ENCODE data around the gene SLC6A6. TPM values are rescaled to one million over a fixed set of nuclear protein-coding genes. Genes with fewer than 3 reads are reported as not detected.
A peak's percentile ranks its signal among the peaks of the same experiment; 100 is the strongest.

The SLC6A6 gene
- total and polyA plus RNA-seq, 2 donors (not counting 1 experiment from before 2014, with no cell fraction given), result 8.9 to 24.0 TPM

DNA sequence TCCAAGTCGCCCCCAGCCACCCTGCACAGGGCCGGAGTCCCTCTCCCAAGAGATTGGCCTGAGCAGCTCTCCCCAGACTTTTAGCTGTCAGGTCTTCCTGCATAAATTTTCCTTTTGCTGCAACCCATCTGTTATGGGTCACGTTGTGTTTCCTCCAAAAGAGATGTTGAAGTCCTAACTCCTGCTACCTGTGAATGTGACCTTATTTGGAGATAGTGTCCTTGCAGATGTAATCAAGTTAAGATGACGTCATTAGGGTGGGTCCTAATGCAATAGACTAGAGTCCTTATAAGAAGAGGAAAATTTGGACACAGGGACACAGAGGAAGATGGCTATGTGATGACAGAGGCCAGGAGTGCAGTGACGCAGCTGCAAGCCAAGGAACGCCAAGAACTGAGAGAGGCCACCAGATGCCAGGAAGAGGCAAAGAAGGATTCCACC is 13.2 kb upstream of the SLC6A6 start:
- DNase-seq (ENCODE audit: low read depth in 2 of 2), result peak in 1 of 2 donors; percentile 17
- Histone ChIP-seq H3K9ac (ENCODE audit: insufficient read depth, low read length) (no peak overlapping the region), H3K4me2 (ENCODE audit: extremely low read depth, insufficient read depth, low read length) (no peak overlapping the region), H2AFZ (ENCODE audit: low read length) (no peak overlapping the region), H3K36me3 (ENCODE audit: control insufficient read depth, insufficient read depth, low read length) (no peaks in the 10 kb centered on the region), H3K27ac (ENCODE audit: insufficient read depth, low read length) (no peak overlapping the region), H3K9me3 (ENCODE audit: control insufficient read depth, insufficient read depth, low read depth, low read length) (no peaks in the 10 kb centered on the region), H3K4me1 (ENCODE audit: control insufficient read depth, extremely low read depth, insufficient read depth, low read length) (peaks cover 3% of the 10 kb centered on the region), H3K27me3 (ENCODE audit: control insufficient read depth, insufficient read depth, low read length) (peaks cover 11% of the 10 kb centered on the region), H4K20me1 (ENCODE audit: control insufficient read depth, extremely low read depth, insufficient read depth, low read length) (no peaks in the 10 kb centered on the region), H3K79me2 (ENCODE audit: control insufficient read depth, insufficient read depth, low read length) (no peaks in the 10 kb centered on the region), H3K4me3 (replicated peaks in 1 of 4; ENCODE audit: control extremely low read depth in 1 of 4, insufficient read depth in 1 of 4, low read depth in 3 of 4, low read length in 4 of 4) (no peak overlapping the region)
- TF ChIP-seq CTCF (conservative IDR thresholded peaks at IDR 0.05 in 1 of 2, IDR thresholded peaks at IDR 0.05 in 1 of 2; ENCODE audit: low read depth in 1 of 2, low read length in 2 of 2), result no peak
- TF ChIP-seq EZH2 (IDR thresholded peaks at IDR 0.05; ENCODE audit: low read length, missing control alignments), result no peak

DNA sequence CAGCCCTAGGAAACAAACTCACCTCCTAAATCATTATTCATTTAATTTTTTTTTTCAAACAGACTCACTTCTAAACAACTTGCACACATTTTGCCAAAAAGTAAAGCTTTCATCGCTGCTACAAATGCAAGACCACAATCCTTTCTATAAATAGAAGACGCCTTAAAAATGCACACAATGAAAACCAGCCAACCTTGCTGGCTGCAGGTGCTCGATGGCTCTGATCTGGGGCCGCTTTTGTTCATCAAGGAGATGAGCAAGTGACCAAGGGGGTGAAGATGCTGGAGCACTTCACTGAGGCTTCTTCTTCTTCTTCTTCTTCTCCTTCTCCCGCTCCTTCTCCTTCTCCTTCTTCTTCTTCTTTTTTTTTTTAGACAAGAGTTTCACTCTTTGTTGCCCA is 12.7 kb upstream of the SLC6A6 start:
- H3K9ac ChIP-seq (ENCODE audit: insufficient read depth, low read length), result no peak overlapping the region
- no peak overlapping the region for H3K27ac ChIP-seq (ENCODE audit: insufficient read depth, low read length)
- H3K4me2 ChIP-seq (ENCODE audit: extremely low read depth, insufficient read depth, low read length), result no peak overlapping the region
- TF ChIP-seq CTCF (conservative IDR thresholded peaks at IDR 0.05 in 1 of 2, IDR thresholded peaks at IDR 0.05 in 1 of 2; ENCODE audit: low read depth in 1 of 2, low read length in 2 of 2) (no peak), EZH2 (IDR thresholded peaks at IDR 0.05; ENCODE audit: low read length, missing control alignments) (no peak)
- peaks cover 11% of the 10 kb centered on the region for H3K27me3 ChIP-seq (ENCODE audit: control insufficient read depth, insufficient read depth, low read length)
- H2AFZ ChIP-seq (ENCODE audit: low read length), result no peak overlapping the region
- no peaks in the 10 kb centered on the region for H4K20me1 ChIP-seq (ENCODE audit: control insufficient read depth, extremely low read depth, insufficient read depth, low read length)
- no peak overlapping the region for H3K4me3 ChIP-seq (replicated peaks in 1 of 4; ENCODE audit: control extremely low read depth in 1 of 4, insufficient read depth in 1 of 4, low read depth in 3 of 4, low read length in 4 of 4)
- no peaks in the 10 kb centered on the region for H3K9me3 ChIP-seq (ENCODE audit: control insufficient read depth, insufficient read depth, low read depth, low read length)
- H3K79me2 ChIP-seq (ENCODE audit: control insufficient read depth, insufficient read depth, low read length), result no peaks in the 10 kb centered on the region
- H3K36me3 ChIP-seq (ENCODE audit: control insufficient read depth, insufficient read depth, low read length), result no peaks in the 10 kb centered on the region
- no peak for DNase-seq (ENCODE audit: low read depth in 2 of 2)
- peaks cover 3% of the 10 kb centered on the region for H3K4me1 ChIP-seq (ENCODE audit: control insufficient read depth, extremely low read depth, insufficient read depth, low read length)

DNA sequence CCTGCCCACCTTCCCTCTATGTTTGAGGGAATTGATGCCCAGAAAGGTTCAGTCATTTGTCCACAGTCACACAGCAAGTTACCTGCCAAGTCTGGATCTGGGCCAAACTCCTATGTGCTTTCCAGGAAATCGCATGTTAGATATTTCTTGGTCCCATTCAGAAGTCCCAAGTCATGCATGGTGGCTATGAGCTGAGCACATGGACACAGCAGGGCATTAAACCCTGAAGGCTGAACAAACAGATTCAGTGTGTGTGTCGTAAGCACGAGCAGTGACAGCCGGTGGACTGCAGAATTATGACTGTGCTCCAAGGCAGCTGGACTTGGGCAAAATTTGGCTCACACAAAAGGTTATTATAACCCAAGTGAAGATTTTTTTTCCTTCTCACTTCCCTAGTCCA is 11.4 kb upstream of the SLC6A6 start:
- H2AFZ ChIP-seq (ENCODE audit: low read length), result no peak overlapping the region
- no peaks in the 10 kb centered on the region for H3K36me3 ChIP-seq (ENCODE audit: control insufficient read depth, insufficient read depth, low read length)
- no peak overlapping the region for H3K27ac ChIP-seq (ENCODE audit: insufficient read depth, low read length)
- no peak overlapping the region for H3K9ac ChIP-seq (ENCODE audit: insufficient read depth, low read length)
- H3K9me3 ChIP-seq (ENCODE audit: control insufficient read depth, insufficient read depth, low read depth, low read length), result no peaks in the 10 kb centered on the region
- peak; percentile 78 to 83 for DNase-seq (ENCODE audit: low read depth in 2 of 2)
- H3K4me2 ChIP-seq (ENCODE audit: extremely low read depth, insufficient read depth, low read length), result no peak overlapping the region
- no peaks in the 10 kb centered on the region for H4K20me1 ChIP-seq (ENCODE audit: control insufficient read depth, extremely low read depth, insufficient read depth, low read length)
- H3K4me1 ChIP-seq (ENCODE audit: control insufficient read depth, extremely low read depth, insufficient read depth, low read length), result peaks cover 3% of the 10 kb centered on the region
- no peaks in the 10 kb centered on the region for H3K79me2 ChIP-seq (ENCODE audit: control insufficient read depth, insufficient read depth, low read length)
- peaks cover 7% of the 10 kb centered on the region for H3K27me3 ChIP-seq (ENCODE audit: control insufficient read depth, insufficient read depth, low read length)
- H3K4me3 ChIP-seq (replicated peaks in 1 of 4; ENCODE audit: control extremely low read depth in 1 of 4, insufficient read depth in 1 of 4, low read depth in 3 of 4, low read length in 4 of 4), result no peak overlapping the region
- TF ChIP-seq CTCF (conservative IDR thresholded peaks at IDR 0.05 in 1 of 2, IDR thresholded peaks at IDR 0.05 in 1 of 2; ENCODE audit: low read depth in 1 of 2, low read length in 2 of 2) (no peak), EZH2 (IDR thresholded peaks at IDR 0.05; ENCODE audit: low read length, missing control alignments) (no peak)
